ENCODE results near the gene TUBGCP6. TPM values are rescaled to one million over a fixed set of nuclear protein-coding genes. Genes with fewer than 3 reads are reported as not detected.

TUBGCP6 gene
- total and polyA plus RNA-seq, 2 donors (not counting 1 experiment from before 2014, with no cell fraction given), result 137 to 178 TPM

DNA sequence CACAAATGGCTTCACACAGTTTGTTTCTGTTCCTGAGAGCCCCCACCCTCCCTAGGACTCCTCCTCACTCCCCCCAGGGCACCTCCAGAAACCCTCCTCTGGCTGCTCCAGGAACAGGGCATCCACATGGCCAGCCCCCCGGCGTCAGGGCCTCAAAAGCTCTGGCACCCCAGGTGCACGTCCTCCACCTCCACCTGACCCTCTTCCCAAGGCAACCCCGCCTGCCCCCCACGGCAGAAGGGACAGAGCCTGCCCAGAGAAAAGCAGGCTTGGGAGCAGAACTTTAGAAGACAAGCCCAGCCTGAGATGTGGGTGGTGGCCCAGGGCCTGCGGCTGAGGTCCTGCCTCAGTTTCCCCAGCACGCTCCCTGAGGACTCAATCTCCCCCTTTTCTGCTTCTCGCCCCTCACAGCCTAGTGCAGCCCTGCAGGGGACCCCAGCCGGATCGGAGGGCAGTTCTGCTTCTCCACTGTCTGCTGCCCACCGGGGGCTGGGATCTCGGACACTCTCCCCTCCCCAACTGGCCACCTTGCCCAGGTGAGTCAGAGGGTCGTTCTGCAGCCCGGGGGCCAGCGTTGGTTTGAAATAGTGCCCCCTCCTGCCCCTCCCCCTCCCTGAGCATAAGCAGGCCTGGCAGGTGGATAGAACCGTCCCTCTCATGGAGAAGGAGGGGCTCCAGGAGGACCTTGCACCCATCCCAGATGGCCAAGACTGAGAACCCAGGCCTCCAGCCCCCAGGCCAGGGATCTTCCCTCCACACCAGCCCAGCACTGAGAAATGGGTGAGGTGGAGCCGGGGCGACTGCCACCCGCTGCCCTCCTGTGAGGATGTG is 61.5 kb downstream of the TUBGCP6 start:
- DNase-seq (no peak), ATAC-seq (ENCODE audit: low read depth) (no peak)
- no peak overlapping the region for H2AFZ ChIP-seq (ENCODE audit: insufficient read depth, low read depth, low read length, poor library complexity, severe bottlenecking)
- H3K9me3 ChIP-seq (ENCODE audit: control extremely low read depth in 1 of 3, control insufficient read depth in 2 of 3, insufficient read depth in 1 of 3, low read length in 2 of 3), result no peaks in the 10 kb centered on the region
- H3K27ac ChIP-seq (ENCODE audit: low read length in 2 of 2), result no peak overlapping the region
- WGBS (ENCODE audit: insufficient coverage), result 96% methylated on average over 17 of the region's 19 CpGs
- no peak overlapping the region for H3K9ac ChIP-seq (ENCODE audit: low read length)
- H3K79me2 ChIP-seq (ENCODE audit: control insufficient read depth, insufficient read depth, low read length), result peaks cover 11% of the 10 kb centered on the region
- POLR2A ChIA-PET, result interaction anchor here (1.1 kb wide), 1 partner anchor 10 kb away, joined by 3 read pairs; no protein-coding TSS in a partner anchor
- CTCF ChIA-PET, result no interaction called here
- no peaks in the 10 kb centered on the region for H4K20me1 ChIP-seq (ENCODE audit: control insufficient read depth, insufficient read depth, low read length, poor library complexity, severe bottlenecking)
- Mint-ChIP-seq H3K27me3 (peaks cover 5% of the 10 kb centered on the region), H3K4me1 (peaks cover 30% of the 10 kb centered on the region), H3K27ac (peak overlapping the region; percentile 65), H3K9me3 (ENCODE audit: insufficient read depth) (no peaks in the 10 kb centered on the region), H3K4me3 (peak overlapping the region; percentile 71)
- peaks cover 0 to 3% of the 10 kb centered on the region in 2 experiments for H3K36me3 ChIP-seq (replicated peaks in 1 of 2; ENCODE audit: control extremely low read depth in 1 of 2, control insufficient read depth in 1 of 2, extremely low read depth in 1 of 2, insufficient read depth in 2 of 2, low read length in 1 of 2)
- no peak overlapping the region for H3K4me2 ChIP-seq (replicated peaks; ENCODE audit: low read depth, low read length, poor library complexity, severe bottlenecking)
- H3K27me3 ChIP-seq (replicated peaks in 1 of 4; ENCODE audit: control extremely low read depth in 1 of 4, control insufficient read depth in 3 of 4, insufficient read depth in 4 of 4, low read length in 3 of 4), result peaks cover 0 to 21% (median 2%) of the 10 kb centered on the region in 4 experiments
- no peak overlapping the region for H3K4me3 ChIP-seq (ENCODE audit: control extremely low read depth in 1 of 5, extremely low read depth in 1 of 5, insufficient read depth in 1 of 5, low read depth in 2 of 5, low read length in 4 of 5)
- H3K4me1 ChIP-seq (ENCODE audit: control insufficient read depth in 2 of 2, insufficient read depth in 2 of 2, low read length in 2 of 2), result peaks cover 38 to 43% of the 10 kb centered on the region in 2 donors
- intact Hi-C loops (cut with micrococcal nuclease), result no loop called here
- TF ChIP-seq EZH2 (IDR thresholded peaks at IDR 0.05; ENCODE audit: borderline replicate concordance, insufficient read depth, low read depth, low read length, poor library complexity, severe bottlenecking), result no peak
- TF ChIP-seq, protein P1, sequence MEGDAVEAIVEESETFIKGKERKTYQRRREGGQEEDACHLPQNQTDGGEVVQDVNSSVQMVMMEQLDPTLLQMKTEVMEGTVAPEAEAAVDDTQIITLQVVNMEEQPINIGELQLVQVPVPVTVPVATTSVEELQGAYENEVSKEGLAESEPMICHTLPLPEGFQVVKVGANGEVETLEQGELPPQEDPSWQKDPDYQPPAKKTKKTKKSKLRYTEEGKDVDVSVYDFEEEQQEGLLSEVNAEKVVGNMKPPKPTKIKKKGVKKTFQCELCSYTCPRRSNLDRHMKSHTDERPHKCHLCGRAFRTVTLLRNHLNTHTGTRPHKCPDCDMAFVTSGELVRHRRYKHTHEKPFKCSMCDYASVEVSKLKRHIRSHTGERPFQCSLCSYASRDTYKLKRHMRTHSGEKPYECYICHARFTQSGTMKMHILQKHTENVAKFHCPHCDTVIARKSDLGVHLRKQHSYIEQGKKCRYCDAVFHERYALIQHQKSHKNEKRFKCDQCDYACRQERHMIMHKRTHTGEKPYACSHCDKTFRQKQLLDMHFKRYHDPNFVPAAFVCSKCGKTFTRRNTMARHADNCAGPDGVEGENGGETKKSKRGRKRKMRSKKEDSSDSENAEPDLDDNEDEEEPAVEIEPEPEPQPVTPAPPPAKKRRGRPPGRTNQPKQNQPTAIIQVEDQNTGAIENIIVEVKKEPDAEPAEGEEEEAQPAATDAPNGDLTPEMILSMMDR (IDR thresholded peaks at IDR 0.05), result no peak

Data from B cell (primary cell).